Mucosa of rectum (tissue), 2 donors: ENCODE results near the gene ATF7IP2.
"Not testable (repeated sequence)": the region's sequence is repeated elsewhere in the genome, so short reads cannot be mapped to it uniquely, and the experiment has no call there.

Source experiments
- H3K27ac ChIP-seq, 2 donors: one replicate each; pipeline ENCODE4 v1.7.0; 2013; ENCODE audit warnings: inconsistent platforms in 2 of 2, low read depth in 2 of 2, low read length in 2 of 2
- H3K27me3 ChIP-seq, 2 donors: one replicate each; pipeline ENCODE4 v1.7.0; 2013; ENCODE audit warnings: low read length in 2 of 2; ENCODE audit not compliant: control insufficient read depth in 2 of 2, insufficient read depth in 2 of 2
- H3K36me3 ChIP-seq, 2 donors: one replicate each; pipeline ENCODE4 v1.7.0; 2013; ENCODE audit warnings: low read length in 2 of 2; ENCODE audit not compliant: control insufficient read depth in 2 of 2, insufficient read depth in 2 of 2
- H3K4me1 ChIP-seq, 2 donors: one replicate each; pipeline ENCODE4 v1.7.0; 2013; ENCODE audit warnings: low read length in 2 of 2, mild to moderate bottlenecking in 1 of 2; ENCODE audit not compliant: control insufficient read depth in 2 of 2, insufficient read depth in 2 of 2
- H3K4me3 ChIP-seq, 2 donors: one replicate each; pipeline ENCODE4 v1.7.0; 2013; ENCODE audit warnings: low read length in 2 of 2
- H3K9ac ChIP-seq, 2 donors: one replicate each; pipeline ENCODE4 v1.7.0; 2013; ENCODE audit warnings: low read length in 2 of 2, low read depth in 1 of 2, mild to moderate bottlenecking in 1 of 2
- H3K9me3 ChIP-seq, 2 donors: one replicate each; pipeline ENCODE4 v1.7.0; 2013; ENCODE audit warnings: low read length in 2 of 2; ENCODE audit not compliant: control insufficient read depth in 2 of 2
- donor health status: healthy.
- donor health status: Normal muscosa, but diverticular disease.

ATF7IP2 gene

DNA sequence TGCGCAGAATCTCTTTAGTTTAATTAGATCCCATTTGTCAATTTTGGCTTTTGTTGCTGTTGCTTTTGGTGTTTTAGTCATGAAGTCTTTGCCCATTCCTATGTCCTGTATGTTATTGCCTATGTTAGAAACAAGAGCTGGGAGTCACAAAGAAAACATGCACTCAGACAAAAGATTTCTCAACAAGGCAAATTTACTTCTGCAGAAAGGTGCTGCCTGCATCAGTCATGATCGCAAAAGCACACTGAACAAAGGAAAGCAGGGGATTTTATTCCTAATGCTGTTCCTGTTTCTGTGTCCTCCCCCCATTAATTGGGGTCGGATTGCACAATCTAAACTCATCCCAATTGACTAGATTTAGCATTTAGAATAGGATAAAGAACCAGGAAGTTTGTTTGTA, 55.9 kb downstream of the ATF7IP2 start:
- peaks cover 4 to 14% of the 10 kb centered on the region in 2 donors for H3K9me3 ChIP-seq

DNA sequence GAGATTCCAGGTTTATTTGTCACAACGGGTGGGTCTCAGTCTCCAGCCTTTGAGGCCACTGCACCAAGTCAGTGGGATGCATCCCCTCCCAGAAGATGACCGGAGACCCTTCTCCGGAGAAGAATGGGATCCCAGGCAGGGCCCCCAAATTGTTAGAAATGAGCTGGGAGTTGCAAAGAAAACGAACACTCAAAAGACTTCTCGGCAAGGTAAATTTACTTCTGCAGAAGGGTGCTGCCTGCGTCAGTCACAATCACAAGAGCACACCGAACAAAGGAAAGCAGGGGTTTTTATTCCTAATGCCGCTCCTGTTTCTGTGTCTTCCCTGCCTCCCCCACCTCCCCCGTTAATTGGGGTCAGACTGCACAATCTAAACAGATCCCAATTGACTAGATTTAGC, 61.4 kb downstream of the ATF7IP2 start:
- H3K27me3 ChIP-seq, result no peaks in the 10 kb centered on the region
- peaks cover 0 to 10% of the 10 kb centered on the region in 2 donors for H3K36me3 ChIP-seq
- no peak overlapping the region for H3K27ac ChIP-seq
- H3K9me3 ChIP-seq, result peaks cover 9 to 14% of the 10 kb centered on the region in 2 donors
- no peak overlapping the region for H3K9ac ChIP-seq
- no peaks in the 10 kb centered on the region for H3K4me1 ChIP-seq
- H3K4me3 ChIP-seq, result no peak overlapping the region

More for the DNA sequence above, 55.9 kb downstream of the ATF7IP2 start:
- Histone ChIP-seq H3K36me3 (peaks cover 0 to 12% of the 10 kb centered on the region in 2 donors), H3K27ac (no peak overlapping the region), H3K4me1 (no peaks in the 10 kb centered on the region), H3K27me3 (no peaks in the 10 kb centered on the region), H3K9ac (no peak overlapping the region), H3K4me3 (no peak overlapping the region)

DNA sequence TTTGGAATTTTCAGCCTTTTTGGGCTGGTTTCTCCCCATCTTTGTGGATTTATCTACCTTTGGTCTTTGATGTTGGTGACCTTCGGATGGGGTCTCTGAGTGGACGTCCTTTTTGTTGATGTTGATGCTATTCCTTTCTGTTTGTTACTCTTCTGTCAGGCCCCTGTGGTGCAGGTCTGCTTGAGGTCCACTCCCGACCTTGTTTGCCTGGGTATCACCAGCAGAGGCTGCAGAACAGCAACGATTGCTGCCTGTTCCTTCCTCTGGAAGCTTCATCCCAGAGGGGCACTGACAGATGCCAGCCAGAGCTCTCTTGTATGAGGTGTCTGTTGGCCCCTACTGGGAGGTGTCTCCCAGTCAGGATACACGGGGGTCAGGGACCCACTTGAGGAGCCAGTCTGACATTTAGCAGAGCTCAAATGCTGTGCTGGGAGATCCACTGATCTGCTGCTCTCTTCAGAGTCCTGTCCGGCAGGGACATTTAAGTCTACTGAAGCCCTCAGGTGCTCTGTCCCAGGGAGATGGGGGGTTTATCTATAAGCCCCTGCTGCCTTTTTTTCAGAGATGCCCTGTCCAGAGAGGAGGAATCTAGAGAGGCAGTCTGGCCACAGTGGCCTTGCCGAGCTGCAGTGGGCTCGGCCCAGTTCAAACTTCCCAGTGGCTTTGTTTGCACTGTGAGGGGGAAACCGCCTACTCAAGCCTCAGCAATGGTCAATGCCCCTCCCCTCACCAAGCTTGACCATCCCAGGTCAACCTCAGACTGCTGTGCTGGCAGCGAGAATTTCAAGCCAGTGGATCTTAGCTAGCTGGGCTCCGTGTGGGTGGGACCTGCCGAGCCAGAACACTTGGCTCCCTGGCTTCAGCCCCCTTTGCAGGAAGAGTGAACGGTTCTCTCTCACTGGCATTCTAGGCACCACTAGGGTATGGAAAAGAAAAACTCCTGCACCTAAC, 66.6 kb downstream of the ATF7IP2 start:
- not testable (repeated sequence) for H3K4me1 ChIP-seq, H3K9me3 ChIP-seq, H3K4me3 ChIP-seq, H3K27me3 ChIP-seq, H3K36me3 ChIP-seq, H3K9ac ChIP-seq, H3K27ac ChIP-seq

DNA sequence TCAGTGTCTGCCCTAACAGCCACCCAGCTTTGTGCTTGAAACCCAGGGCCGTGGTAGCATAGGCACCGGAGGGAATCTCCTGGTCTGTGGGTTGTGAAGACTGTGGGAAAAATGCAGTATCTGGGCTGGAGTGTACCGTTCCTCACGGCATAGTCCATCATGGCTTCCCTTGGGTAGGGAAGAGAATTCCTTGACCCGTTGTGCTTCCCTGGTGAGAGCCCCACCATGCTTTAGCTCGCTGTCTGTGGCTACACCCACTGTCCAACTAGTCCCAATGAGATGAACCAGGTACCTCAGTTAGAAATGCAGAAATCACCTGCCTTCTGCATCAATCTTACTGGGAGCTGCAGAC, 67.3 kb downstream of the ATF7IP2 start:
- peaks cover 0 to 3% of the 10 kb centered on the region in 2 donors for H3K36me3 ChIP-seq
- H3K27ac ChIP-seq, result no peak overlapping the region
- no peak overlapping the region for H3K9ac ChIP-seq
- no peaks in the 10 kb centered on the region for H3K27me3 ChIP-seq
- H3K4me1 ChIP-seq, result no peaks in the 10 kb centered on the region
- H3K9me3 ChIP-seq, result no peaks in the 10 kb centered on the region
- no peak overlapping the region for H3K4me3 ChIP-seq

DNA sequence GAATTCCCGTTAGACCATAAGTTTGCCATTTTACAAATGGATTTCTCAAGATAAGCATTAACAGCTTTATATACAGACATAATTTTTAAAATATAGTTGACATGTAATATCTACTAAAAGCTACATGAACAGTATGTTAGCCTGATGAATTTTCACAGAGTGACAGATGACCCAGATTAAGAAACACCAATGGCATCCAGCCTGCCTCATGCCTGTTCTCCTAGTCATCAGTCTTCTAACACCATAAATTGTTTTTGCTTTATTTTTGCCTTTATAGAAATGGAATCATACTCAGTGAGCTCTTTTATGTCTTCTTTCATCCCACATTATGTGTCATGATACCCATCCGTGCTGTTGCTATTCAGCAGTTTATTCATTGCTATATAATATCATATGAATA, 80.0 kb downstream of the ATF7IP2 start:
- H3K4me3 ChIP-seq, result no peak overlapping the region
- H3K36me3 ChIP-seq, result no peaks in the 10 kb centered on the region
- H3K27ac ChIP-seq, result no peak overlapping the region
- no peaks in the 10 kb centered on the region for H3K4me1 ChIP-seq
- H3K9me3 ChIP-seq, result no peaks in the 10 kb centered on the region
- no peak overlapping the region for H3K9ac ChIP-seq
- H3K27me3 ChIP-seq, result no peaks in the 10 kb centered on the region

DNA sequence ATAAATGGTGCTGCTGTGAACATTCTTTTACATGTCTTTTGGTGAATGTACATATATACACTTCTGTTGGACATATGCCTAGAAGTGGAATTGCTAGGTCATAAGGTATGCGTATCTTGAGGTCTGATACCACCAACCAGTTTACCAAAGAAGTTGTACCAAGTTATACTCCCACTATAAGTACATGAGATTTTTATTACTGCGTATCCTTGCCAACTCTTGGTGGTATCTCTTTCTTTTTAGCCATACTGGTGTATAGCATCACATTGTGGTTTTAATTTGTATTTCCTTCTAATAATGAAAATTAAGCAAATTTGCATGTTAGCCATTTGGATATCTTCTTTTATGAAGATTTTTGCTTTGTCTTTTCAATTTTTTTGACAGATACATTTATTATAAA, 80.5 kb downstream of the ATF7IP2 start:
- no peak overlapping the region for H3K4me3 ChIP-seq
- H3K27ac ChIP-seq, result no peak overlapping the region
- H3K27me3 ChIP-seq, result no peaks in the 10 kb centered on the region
- H3K9ac ChIP-seq, result no peak overlapping the region
- no peaks in the 10 kb centered on the region for H3K9me3 ChIP-seq
- no peaks in the 10 kb centered on the region for H3K36me3 ChIP-seq
- no peaks in the 10 kb centered on the region for H3K4me1 ChIP-seq

DNA sequence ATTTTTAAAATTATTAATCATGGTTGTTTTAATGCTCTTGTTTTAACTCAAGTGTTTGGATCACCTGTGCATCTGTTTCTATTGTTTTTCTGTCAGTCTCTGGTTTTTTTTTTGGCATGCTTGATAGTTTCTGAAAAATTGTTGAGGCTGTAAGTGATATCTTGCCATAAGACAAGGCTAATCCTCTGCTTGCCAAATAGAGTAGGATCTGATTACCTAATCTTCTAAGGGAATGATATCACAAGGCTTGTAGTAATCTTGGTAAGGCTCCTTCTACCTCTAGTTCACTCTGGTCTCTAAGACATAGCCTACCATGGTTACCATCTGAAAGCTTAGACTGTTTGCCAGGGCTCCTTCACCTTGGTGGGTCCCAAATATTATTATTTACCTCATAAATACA, 81.0 kb downstream of the ATF7IP2 start:
- H3K4me1 ChIP-seq, result no peaks in the 10 kb centered on the region
- no peaks in the 10 kb centered on the region for H3K9me3 ChIP-seq
- H3K27ac ChIP-seq, result no peak overlapping the region
- no peaks in the 10 kb centered on the region for H3K36me3 ChIP-seq
- no peak overlapping the region for H3K9ac ChIP-seq
- no peak overlapping the region for H3K4me3 ChIP-seq
- no peaks in the 10 kb centered on the region for H3K27me3 ChIP-seq

DNA sequence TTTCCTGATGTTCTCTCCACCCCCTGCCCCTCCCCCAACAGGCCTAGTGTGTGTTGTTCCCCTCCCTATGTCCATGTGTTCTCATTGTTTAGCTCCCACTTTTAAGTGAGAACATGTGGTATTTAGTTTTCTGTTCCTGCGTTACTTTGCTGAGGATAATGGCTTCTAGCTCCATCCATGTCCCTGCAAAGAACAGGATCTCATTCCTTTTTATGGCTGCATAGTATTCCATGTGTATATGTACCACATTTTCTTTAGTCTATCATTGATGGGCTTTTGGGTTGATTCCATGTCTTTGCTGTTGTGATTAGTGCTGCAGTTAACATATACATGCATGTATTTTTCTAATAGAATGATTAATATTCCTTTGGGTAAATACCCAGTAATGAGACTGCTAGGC, 90.8 kb downstream of the ATF7IP2 start:
- H3K27me3 ChIP-seq, H3K4me1 ChIP-seq, H3K27ac ChIP-seq, H3K4me3 ChIP-seq, H3K9ac ChIP-seq, H3K36me3 ChIP-seq, H3K9me3 ChIP-seq: not testable (repeated sequence)

DNA sequence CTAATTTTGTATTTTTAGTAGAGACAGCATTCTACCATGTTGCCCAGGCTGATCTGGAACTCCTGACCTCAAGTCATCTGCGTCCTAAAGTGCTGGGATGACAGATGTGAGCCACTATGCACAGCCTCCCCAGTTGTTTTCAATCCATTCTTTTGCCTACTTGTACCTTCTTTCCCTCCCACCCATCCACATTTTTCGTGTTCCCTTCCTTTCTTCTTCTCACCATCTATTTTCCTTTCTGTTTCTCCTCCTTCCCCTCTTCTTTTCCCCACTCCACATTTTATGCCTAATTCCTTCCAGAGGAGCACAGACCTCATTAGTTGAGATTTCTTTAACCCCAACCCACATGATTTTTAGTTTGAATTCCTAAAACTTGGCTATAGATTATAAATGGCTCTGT, 94.3 kb downstream of the ATF7IP2 start:
- Histone ChIP-seq H3K36me3 (peaks cover 0 to 3% of the 10 kb centered on the region in 2 donors), H3K27ac (no peak overlapping the region), H3K9ac (no peak overlapping the region), H3K4me3 (no peak overlapping the region), H3K9me3 (no peaks in the 10 kb centered on the region), H3K27me3 (no peaks in the 10 kb centered on the region), H3K4me1 (no peaks in the 10 kb centered on the region)

DNA sequence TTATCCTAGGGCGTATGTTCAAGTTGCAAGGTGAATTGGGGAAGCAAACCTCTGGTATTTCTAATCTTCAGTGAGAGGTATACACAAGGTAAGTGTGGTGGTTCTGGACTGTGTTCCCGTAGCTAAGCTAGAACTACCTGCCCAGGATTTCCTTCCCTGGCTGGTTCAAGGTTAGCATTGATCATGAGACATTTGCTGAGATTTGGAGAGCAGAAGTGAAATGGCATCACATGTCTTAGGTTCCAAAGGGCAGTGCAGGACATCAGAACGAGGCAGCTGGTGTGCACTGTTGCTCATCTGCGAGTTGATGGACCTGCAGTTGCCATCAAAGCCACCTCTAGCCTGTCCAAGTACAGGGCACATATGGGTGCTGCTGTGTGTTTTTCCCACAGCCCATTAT, 99.3 kb downstream of the ATF7IP2 start:
- H3K27me3 ChIP-seq, result no peaks in the 10 kb centered on the region
- no peak overlapping the region for H3K4me3 ChIP-seq
- no peaks in the 10 kb centered on the region for H3K9me3 ChIP-seq
- H3K27ac ChIP-seq, result no peak overlapping the region
- peaks cover 0 to 3% of the 10 kb centered on the region in 2 donors for H3K36me3 ChIP-seq
- H3K4me1 ChIP-seq, result no peaks in the 10 kb centered on the region
- H3K9ac ChIP-seq, result no peak overlapping the region
